Upper lobe of left lung (tissue), 6 donors: Measurements from ENCODE around the gene CREB1. TPM values are rescaled to one million over a fixed set of nuclear protein-coding genes. Genes with fewer than 3 reads are reported as not detected.

Experiments used
- ATAC-seq, 2 donors: fragments of 200-7000 bp; cut with Tn5 transposase; one replicate each; pipeline ENCODE4 v1.9.1; 2022; ENCODE audit warnings: mild to moderate bottlenecking in 2 of 2, moderate library complexity in 2 of 2; ENCODE audit not compliant: low FRiP score in 2 of 2
- DNase-seq, 2 donors: peaks; one replicate each; pipeline ENCODE4 v3.0.0-alpha.2; 2019 to 2020
- H3K27ac ChIP-seq, 4 donors: fragments of 200-600 bp; sonication (generic); one replicate each; pipeline ENCODE4 v1.5.1; 2016 to 2019
- H3K27me3 ChIP-seq, 4 donors: fragments of 200-600 bp; sonication (generic); one replicate each; pipeline ENCODE4 v1.5.1; 2017 to 2019
- H3K36me3 ChIP-seq, 4 donors: fragments of 200-600 bp; sonication (generic); one replicate each; pipeline ENCODE4 v1.5.1; 2016 to 2019
- H3K4me1 ChIP-seq, 4 donors: fragments of 200-600 bp; sonication (generic); one replicate each; pipeline ENCODE4 v1.5.1; 2018 to 2019
- H3K4me3 ChIP-seq, 4 donors: fragments of 200-600 bp; sonication (generic); one replicate each; pipeline ENCODE4 v1.5.1; 2017 to 2019; ENCODE audit warnings: mild to moderate bottlenecking in 2 of 4, moderate library complexity in 1 of 4
- H3K9me3 ChIP-seq, 4 donors: fragments of 200-600 bp; sonication (generic); one replicate each; pipeline ENCODE4 v1.5.1; 2018 to 2019
- CTCF ChIP-seq, 6 experiments: fragments of 450-650 bp in 4 of 6; fragments of 200-600 bp in 2 of 6; sonication (generic) in 2 of 6; IDR thresholded peaks; one replicate each; pipeline ENCODE4 v1.5.1; 2016 to 2019; ENCODE audit warnings: antibody characterized with exemption in 6 of 6
- EP300 ChIP-seq, 4 donors: sonication (generic); formaldehyde crosslinking; IDR thresholded peaks; one replicate each; pipeline ENCODE4 v1.5.1; 2017; ENCODE audit warnings: antibody characterized with exemption in 4 of 4, control low read depth in 2 of 4
- POLR2A ChIP-seq, 4 donors: fragments of 450-650 bp; IDR thresholded peaks; one replicate each; pipeline ENCODE4 v1.5.1; 2016 to 2017; ENCODE audit warnings: antibody characterized with exemption in 4 of 4, mild to moderate bottlenecking in 2 of 4
- POLR2AphosphoS5 ChIP-seq, 2 donors: sonication (generic); formaldehyde crosslinking; IDR thresholded peaks; one replicate each; pipeline ENCODE4 v1.5.1; 2017; ENCODE audit warnings: antibody characterized with exemption in 2 of 2
- WGBS, 2 donors: methylation state at CpG; one replicate each; pipeline ENCODE4 v1.1.5; 2017 to 2018; 5-methylcytosine and 5-hydroxymethylcytosine counted together
- total RNA-seq, 6 donors: library from RNA; depleted of rRNA in 4 of 6; stranded (reverse); fragments of >200 nt in 4 of 6; gene quantifications; one replicate each; pipeline versions ENCODE4 v1.1.0 to v1.2.1, GENCODE V29; 2016 to 2021
- donor health status: DM: no; HTN: no; CAD: no; lungs with moderate emphysema.
- donor health status: DM: no; HTN: yes; CAD: no; lungs with severe emphysema.

The CREB1 gene
- total RNA-seq, 6 donors from 2014 or later = 15.7 to 75.5 (median 41.8) TPM

- DNase-seq (peak in 1 of 2 donors; percentile 55), ATAC-seq (no peak)
- no peaks in the 10 kb centered on the region for H3K27me3 ChIP-seq
- H3K27ac ChIP-seq = no peak overlapping the region
- 79 to 86% methylated on average over 10 of the region's 10 CpGs for WGBS, 2 donors
- TF ChIP-seq CTCF (IDR thresholded peaks at IDR 0.05) = no peak
- no peak for TF ChIP-seq POLR2AphosphoS5 (IDR thresholded peaks at IDR 0.05)
- no peak for TF ChIP-seq EP300 (IDR thresholded peaks at IDR 0.05)
- TF ChIP-seq POLR2A (IDR thresholded peaks at IDR 0.05) = no peak
- no peak overlapping the region for H3K4me3 ChIP-seq
- H3K36me3 ChIP-seq = peaks cover 0 to 21% (median 0%) of the 10 kb centered on the region in 4 donors
- H3K4me1 ChIP-seq = peaks cover 10 to 36% (median 14%) of the 10 kb centered on the region in 4 donors
- no peaks in the 10 kb centered on the region for H3K9me3 ChIP-seq
These were observed 91.8 kb downstream of the CREB1 start for GRCh38 chr2:207621501-207622039.

GRCh38 chr2:207624185-207625013, 94.6 kb downstream of the CREB1 start:
- 0 to 1% methylated on average over 26 to 47 of the region's 47 CpGs for WGBS, 2 donors
- Histone ChIP-seq H3K27me3 (no peaks in the 10 kb centered on the region), H3K36me3 (peaks cover 0 to 13% (median 0%) of the 10 kb centered on the region in 4 donors), H3K4me1 (peaks cover 15 to 41% (median 18%) of the 10 kb centered on the region in 4 donors), H3K4me3 (peak overlapping the region; percentile 77 to 88 (median 82)), H3K9me3 (no peaks in the 10 kb centered on the region), H3K27ac (peak overlapping the region; percentile 95 to 98 (median 96))
- ATAC-seq (peak; percentile 77), DNase-seq (peak; percentile 80 to 92)
- TF ChIP-seq POLR2A (IDR thresholded peaks at IDR 0.05) (peak in 2 of 4 donors; percentile 34 to 40), CTCF (IDR thresholded peaks at IDR 0.05) (no peak), EP300 (IDR thresholded peaks at IDR 0.05) (no peak), POLR2AphosphoS5 (IDR thresholded peaks at IDR 0.05) (peak; percentile 43 to 79)

GRCh38 chr2:207625014-207625907, 95.5 kb downstream of the CREB1 start, which contains the start of gene METTL21A:
TSS of gene METTL21A (minus strand) at chr2:207625394. CDS start at chr2:207624375, 1,019 bp downstream.
- H3K27me3 ChIP-seq = no peaks in the 10 kb centered on the region
- TF ChIP-seq POLR2AphosphoS5 (IDR thresholded peaks at IDR 0.05) (peak; percentile 48 to 78), CTCF (IDR thresholded peaks at IDR 0.05) (peak; percentile 34 to 83 (median 64)), EP300 (IDR thresholded peaks at IDR 0.05) (peak in 1 of 4 donors; percentile 18), POLR2A (IDR thresholded peaks at IDR 0.05) (peak in 3 of 4 donors; percentile 62 to 81 (median 69))
- H3K36me3 ChIP-seq = peaks cover 0 to 13% (median 0%) of the 10 kb centered on the region in 4 donors
- H3K27ac ChIP-seq = peak within 1 kb of the TSS; percentile 95 to 98 (median 96)
- H3K9me3 ChIP-seq = no peaks in the 10 kb centered on the region
- ATAC-seq = peak; percentile 93 to 96
- 0 to 1% methylated on average over 25 to 30 of the region's 92 CpGs for WGBS, 2 donors
- peaks cover 15 to 38% (median 18%) of the 10 kb centered on the region in 4 donors for H3K4me1 ChIP-seq
- peak within 1 kb of the TSS; percentile 77 to 88 (median 82) for H3K4me3 ChIP-seq
- DNase-seq = peak; percentile 93 to 98

DNA sequence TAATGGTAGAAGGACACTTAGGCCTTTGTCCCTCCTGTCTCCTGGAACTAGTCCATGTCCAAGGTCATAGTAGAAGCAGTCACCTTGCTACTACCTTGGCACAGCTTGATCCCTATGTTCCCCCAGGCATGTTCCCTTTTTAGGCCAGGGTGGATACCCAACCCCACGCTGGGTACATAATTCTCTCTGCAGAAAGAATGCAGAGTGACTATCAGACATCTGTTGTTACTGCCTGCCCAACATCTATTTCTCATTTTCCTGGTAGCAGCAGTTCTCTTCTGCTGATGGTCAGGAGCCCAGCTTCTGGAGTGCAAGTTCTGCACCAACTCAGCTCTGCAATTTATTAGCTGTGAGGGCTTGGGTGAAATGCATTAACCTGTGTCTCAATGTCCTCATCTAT, 99.8 kb downstream of the CREB1 start:
- ATAC-seq (no peak), DNase-seq (no peak)
- no peaks in the 10 kb centered on the region for H3K9me3 ChIP-seq
- peaks cover 6 to 22% (median 10%) of the 10 kb centered on the region in 4 donors for H3K4me1 ChIP-seq
- no peak for TF ChIP-seq EP300 (IDR thresholded peaks at IDR 0.05)
- TF ChIP-seq CTCF (IDR thresholded peaks at IDR 0.05) = no peak
- no peak for TF ChIP-seq POLR2A (IDR thresholded peaks at IDR 0.05)
- no peak for TF ChIP-seq POLR2AphosphoS5 (IDR thresholded peaks at IDR 0.05)
- no peak overlapping the region for H3K27ac ChIP-seq
- H3K27me3 ChIP-seq = no peaks in the 10 kb centered on the region
- H3K4me3 ChIP-seq = no peak overlapping the region
- WGBS, 2 donors = 77 to 88% methylated on average over 1 of the region's 1 CpG
- H3K36me3 ChIP-seq = no peaks in the 10 kb centered on the region
